ENCODE data around the gene ATP6V0A1. TPM values are rescaled to one million over a fixed set of nuclear protein-coding genes. Genes with fewer than 3 reads are reported as not detected.
A peak's percentile ranks its signal among the peaks of the same experiment; 100 is the strongest.

Gene ATP6V0A1
- total and polyA plus RNA-seq, 7 experiments from 2014 or later = 10.7 to 74.8 (median 17.4) TPM

GRCh38 chr17:42429726-42430447 lies 28.8 kb upstream of the ATP6V0A1 start:
- peaks cover 0 to 6% (median 3%) of the 10 kb centered on the region in 7 donors for H3K4me1 Mint-ChIP-seq
- no peaks in the 10 kb centered on the region for H3K9me3 ChIP-seq (ENCODE audit: control insufficient read depth in 2 of 3, low read length in 3 of 3)
- H3K27me3 Mint-ChIP-seq = peaks cover 0 to 51% (median 4%) of the 10 kb centered on the region in 5 donors
- ATAC-seq (no peak), DNase-seq (no peak)
- peaks cover 0 to 1% (median 0%) of the 10 kb centered on the region in 11 donors for H3K9me3 Mint-ChIP-seq
- intact Hi-C loops (cut with micrococcal nuclease) = no loop called here
- H3K4me3 ChIP-seq (ENCODE audit: low read length) = no peak overlapping the region
- no peak overlapping the region for H3K27ac ChIP-seq (ENCODE audit: low read depth, low read length)
- POLR2A ChIA-PET = no interaction called here
- H3K27ac Mint-ChIP-seq = no peak overlapping the region
- CTCF ChIA-PET = interaction anchor here (0.7 to 1.0 kb wide), 4 partner anchors 11 to 263 kb away, joined by 3 read pairs; partner anchors contain the start of gene TUBG2
- no peaks in the 10 kb centered on the region for H3K27me3 ChIP-seq (ENCODE audit: control insufficient read depth in 2 of 2, insufficient read depth in 2 of 2, low read length in 2 of 2)
- no peaks in the 10 kb centered on the region for H3K36me3 ChIP-seq (ENCODE audit: control insufficient read depth in 2 of 3, insufficient read depth in 3 of 3, low read length in 3 of 3)
- peaks cover 0 to 4% (median 0%) of the 10 kb centered on the region in 5 donors for H3K36me3 Mint-ChIP-seq
- H3K4me1 ChIP-seq (ENCODE audit: control insufficient read depth in 2 of 2, insufficient read depth in 2 of 2, low read length in 2 of 2) = no peaks in the 10 kb centered on the region
- H3K4me3 Mint-ChIP-seq = no peak overlapping the region

DNA sequence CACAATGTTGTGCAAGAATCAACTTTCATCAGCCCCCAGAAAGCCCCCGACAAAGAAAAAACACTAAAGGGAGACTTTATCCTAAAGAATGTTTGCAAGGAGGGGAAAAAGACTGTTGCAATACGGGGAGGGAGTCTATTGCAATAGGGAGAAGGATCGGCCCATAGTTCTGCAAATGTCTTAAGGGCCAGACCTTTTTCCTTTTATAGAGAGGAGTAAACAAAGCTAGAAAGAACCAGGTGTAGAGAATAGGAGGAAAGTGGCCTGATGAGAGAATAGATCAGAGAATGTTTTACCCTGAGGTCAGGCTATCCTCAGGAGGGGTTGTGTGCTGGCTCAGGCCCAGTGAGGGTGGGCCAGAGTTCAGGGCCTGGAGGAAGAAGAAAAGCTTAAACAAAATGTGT lies 26.9 kb upstream of the ATP6V0A1 start:
- Histone ChIP-seq H3K36me3 (ENCODE audit: control insufficient read depth in 2 of 3, insufficient read depth in 3 of 3, low read length in 3 of 3) (no peaks in the 10 kb centered on the region), H3K4me3 (ENCODE audit: low read length) (no peak overlapping the region), H3K4me1 (ENCODE audit: control insufficient read depth in 2 of 2, insufficient read depth in 2 of 2, low read length in 2 of 2) (no peaks in the 10 kb centered on the region), H3K9me3 (ENCODE audit: control insufficient read depth in 2 of 3, low read length in 3 of 3) (no peaks in the 10 kb centered on the region), H3K27me3 (ENCODE audit: control insufficient read depth in 2 of 2, insufficient read depth in 2 of 2, low read length in 2 of 2) (no peaks in the 10 kb centered on the region), H3K27ac (ENCODE audit: low read depth, low read length) (no peak overlapping the region)
- peaks cover 0 to 37% (median 4%) of the 10 kb centered on the region in 5 donors for H3K27me3 Mint-ChIP-seq
- ChIA-PET POLR2A (interaction anchor here (1.7 kb wide), 1 partner anchor 17 kb away, joined by 4 read pairs; no protein-coding TSS in a partner anchor), CTCF (interaction anchor here (0.5 to 1.5 kb wide), 5 partner anchors 8 to 129 kb away, joined by 3 to 7 read pairs (median 4); no protein-coding TSS in a partner anchor)
- intact Hi-C loops (cut with micrococcal nuclease) = no loop called here
- peaks cover 0 to 6% (median 3%) of the 10 kb centered on the region in 7 donors for H3K4me1 Mint-ChIP-seq
- ATAC-seq = no peak
- no peak overlapping the region for H3K4me3 Mint-ChIP-seq
- H3K27ac Mint-ChIP-seq = no peak overlapping the region
- peaks cover 0 to 1% (median 0%) of the 10 kb centered on the region in 11 donors for H3K9me3 Mint-ChIP-seq
- no peak for DNase-seq
- H3K36me3 Mint-ChIP-seq = peaks cover 0 to 4% (median 0%) of the 10 kb centered on the region in 5 donors

- Mint-ChIP-seq H3K9me3 (peaks cover 0 to 1% (median 0%) of the 10 kb centered on the region in 11 donors), H3K4me1 (peaks cover 1 to 6% (median 4%) of the 10 kb centered on the region in 7 donors), H3K4me3 (no peak overlapping the region), H3K27me3 (peaks cover 0 to 17% (median 4%) of the 10 kb centered on the region in 5 donors), H3K27ac (no peak overlapping the region), H3K36me3 (peaks cover 0 to 4% (median 0%) of the 10 kb centered on the region in 5 donors)
- no peak overlapping the region for H3K4me3 ChIP-seq (ENCODE audit: low read length)
- no peaks in the 10 kb centered on the region for H3K36me3 ChIP-seq (ENCODE audit: control insufficient read depth in 2 of 3, insufficient read depth in 3 of 3, low read length in 3 of 3)
- no peaks in the 10 kb centered on the region for H3K9me3 ChIP-seq (ENCODE audit: control insufficient read depth in 2 of 3, low read length in 3 of 3)
- H3K4me1 ChIP-seq (ENCODE audit: control insufficient read depth in 2 of 2, insufficient read depth in 2 of 2, low read length in 2 of 2) = peaks cover 0 to under 1% of the 10 kb centered on the region in 2 donors
- no peaks in the 10 kb centered on the region for H3K27me3 ChIP-seq (ENCODE audit: control insufficient read depth in 2 of 2, insufficient read depth in 2 of 2, low read length in 2 of 2)
- intact Hi-C loops (cut with micrococcal nuclease) = no loop called here
- ChIA-PET POLR2A (no interaction called here), CTCF (interaction anchor here (0.7 kb wide), 2 partner anchors 8 to 28 kb away, joined by 3 to 4 read pairs; no protein-coding TSS in a partner anchor)
- no peak for ATAC-seq
- no peak overlapping the region for H3K27ac ChIP-seq (ENCODE audit: low read depth, low read length)
- no peak for DNase-seq
Measured at GRCh38 chr17:42436391-42436790, 22.3 kb upstream of the ATP6V0A1 start.

- Mint-ChIP-seq H3K36me3 (peaks cover 0 to 1% (median 0%) of the 10 kb centered on the region in 5 donors), H3K27ac (no peak overlapping the region), H3K4me3 (no peak overlapping the region), H3K9me3 (no peaks in the 10 kb centered on the region), H3K4me1 (peaks cover 8 to 17% (median 14%) of the 10 kb centered on the region in 7 donors), H3K27me3 (peaks cover 0 to 20% (median 0%) of the 10 kb centered on the region in 5 donors)
- POLR2A ChIA-PET = interaction anchor here (0.6 kb wide), 1 partner anchor 120 kb away, joined by 3 read pairs; no protein-coding TSS in a partner anchor
- no peaks in the 10 kb centered on the region for H3K36me3 ChIP-seq (ENCODE audit: control insufficient read depth in 2 of 3, insufficient read depth in 3 of 3, low read length in 3 of 3)
- H3K27ac ChIP-seq (ENCODE audit: low read depth, low read length) = no peak overlapping the region
- CTCF ChIA-PET = interaction anchor here (1.2 to 1.7 kb wide), 4 partner anchors 11 to 81 kb away, joined by 3 to 6 read pairs (median 4); no protein-coding TSS in a partner anchor
- H3K4me1 ChIP-seq (ENCODE audit: control insufficient read depth in 2 of 2, insufficient read depth in 2 of 2, low read length in 2 of 2) = peaks cover 0 to 8% of the 10 kb centered on the region in 2 donors
- H3K4me3 ChIP-seq (ENCODE audit: low read length) = no peak overlapping the region
- peaks cover 0 to 3% of the 10 kb centered on the region in 2 donors for H3K27me3 ChIP-seq (ENCODE audit: control insufficient read depth in 2 of 2, insufficient read depth in 2 of 2, low read length in 2 of 2)
- no peaks in the 10 kb centered on the region for H3K9me3 ChIP-seq (ENCODE audit: control insufficient read depth in 2 of 3, low read length in 3 of 3)
- ATAC-seq (peak; percentile 36), DNase-seq (peak in 6 of 9 donors; percentile 29 to 56 (median 42))
- intact Hi-C loops (cut with micrococcal nuclease) = loop anchor here (1.0 to 2.0 kb wide), 2 partner anchors 20 to 78 kb away; partner anchors contain the start of gene ATP6V0A1 (in 1 of the 2)
Measured at GRCh38 chr17:42438600-42439567, 19.8 kb upstream of the ATP6V0A1 start.

DNA sequence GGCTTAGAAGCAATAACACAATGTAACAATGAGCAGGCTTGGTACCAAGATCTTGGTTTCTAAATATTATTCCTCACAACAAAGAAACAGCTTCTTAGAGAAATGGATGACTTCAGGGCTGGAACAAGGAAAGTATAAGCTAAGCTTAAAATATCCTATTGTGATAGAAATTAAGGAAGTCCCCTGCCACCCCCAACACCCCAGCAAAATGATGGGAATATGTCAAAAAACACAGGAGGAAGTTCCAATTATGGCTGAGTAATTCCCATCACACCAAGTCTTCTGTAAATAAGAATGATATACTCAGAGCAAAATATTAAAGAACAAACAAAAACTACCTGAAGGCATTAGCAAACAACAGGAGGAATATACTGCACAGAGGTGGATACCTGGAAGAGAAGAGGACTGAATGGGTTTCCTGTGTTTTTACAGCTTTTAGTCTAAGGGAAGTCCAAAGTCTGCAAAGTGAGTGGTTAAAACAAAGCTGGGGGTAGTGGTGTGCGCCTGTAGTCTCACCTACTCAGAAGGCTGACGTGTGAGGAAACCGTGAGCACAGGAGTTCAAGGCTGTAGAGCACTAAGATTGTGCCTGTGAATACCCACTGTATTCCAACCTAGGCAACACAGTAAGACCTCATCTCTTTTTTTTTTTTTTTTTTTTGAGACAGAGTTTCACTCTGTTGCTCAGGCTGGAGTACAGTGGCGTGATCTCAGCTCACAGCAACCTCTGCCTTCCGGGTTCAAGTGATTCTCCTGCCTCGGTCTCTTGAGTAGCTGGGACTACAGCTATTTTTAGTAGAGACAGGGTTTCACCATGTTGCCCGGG lies 17.1 kb upstream of the ATP6V0A1 start:
- ChIA-PET CTCF (interaction anchor here (0.7 to 1.4 kb wide), 11 partner anchors 11 to 1760 kb away, joined by 3 to 6 read pairs (median 3); no protein-coding TSS in a partner anchor), POLR2A (interaction anchor here (0.6 to 1.0 kb wide), 2 partner anchors 8 to 155 kb away, joined by 3 read pairs; no protein-coding TSS in a partner anchor)
- H3K27me3 ChIP-seq (ENCODE audit: control insufficient read depth in 2 of 2, insufficient read depth in 2 of 2, low read length in 2 of 2) = peaks cover 0 to 3% of the 10 kb centered on the region in 2 donors
- peak; percentile 34 for ATAC-seq
- H3K4me3 ChIP-seq (ENCODE audit: low read length) = no peak overlapping the region
- peak overlapping the region in 4 of 10 donors; percentile 16 to 35 (median 30) for H3K4me3 Mint-ChIP-seq
- H3K4me1 ChIP-seq (ENCODE audit: control insufficient read depth in 2 of 2, insufficient read depth in 2 of 2, low read length in 2 of 2) = peaks cover 0 to 8% of the 10 kb centered on the region in 2 donors
- peaks cover 0 to 23% (median 0%) of the 10 kb centered on the region in 5 donors for H3K27me3 Mint-ChIP-seq
- H3K27ac ChIP-seq (ENCODE audit: low read depth, low read length) = no peak overlapping the region
- intact Hi-C loops (cut with micrococcal nuclease) = loop anchor here in 1 of 2 donors (1.0 kb wide), 1 partner anchor 47 kb away; no protein-coding TSS in a partner anchor
- no peaks in the 10 kb centered on the region for H3K9me3 Mint-ChIP-seq
- no peak for DNase-seq
- no peaks in the 10 kb centered on the region for H3K9me3 ChIP-seq (ENCODE audit: control insufficient read depth in 2 of 3, low read length in 3 of 3)
- H3K36me3 ChIP-seq (ENCODE audit: control insufficient read depth in 2 of 3, insufficient read depth in 3 of 3, low read length in 3 of 3) = no peaks in the 10 kb centered on the region
- no peaks in the 10 kb centered on the region for H3K36me3 Mint-ChIP-seq
- peaks cover 8 to 17% (median 14%) of the 10 kb centered on the region in 7 donors for H3K4me1 Mint-ChIP-seq
- H3K27ac Mint-ChIP-seq = no peak overlapping the region

All from naive thymus-derived CD4-positive, alpha-beta T cell (primary cell).